Endothelial cell (in vitro differentiated cells): ENCODE results near the gene AKR1C8. TPM values are rescaled to one million over a fixed set of nuclear protein-coding genes. Genes with fewer than 3 reads are reported as not detected.

Source experiments
- DNase-seq: peaks from one replicate; pipeline ENCODE4 v3.0.0; 2021; ENCODE audit warnings: low spot score
- H3K27ac Mint-ChIP-seq: one replicate; pipeline ENCODE4 v1.8.0; 2021; ENCODE audit warnings: mixed read lengths, inconsistent platforms; ENCODE audit not compliant: unreplicated experiment
- H3K27me3 Mint-ChIP-seq: one replicate; pipeline ENCODE4 v1.8.0; 2021; ENCODE audit warnings: mild to moderate bottlenecking, moderate library complexity, mixed read lengths, inconsistent platforms; ENCODE audit not compliant: unreplicated experiment
- H3K36me3 Mint-ChIP-seq: one replicate; pipeline ENCODE4 v1.8.0; 2021; ENCODE audit warnings: mild to moderate bottlenecking, low read depth, mixed read lengths, inconsistent platforms; ENCODE audit not compliant: unreplicated experiment
- H3K4me1 Mint-ChIP-seq: one replicate; pipeline ENCODE4 v1.8.0; 2021; ENCODE audit warnings: mild to moderate bottlenecking, mixed read lengths, inconsistent platforms; ENCODE audit not compliant: unreplicated experiment
- H3K4me3 Mint-ChIP-seq: one replicate; pipeline ENCODE4 v1.8.0; 2021; ENCODE audit warnings: mild to moderate bottlenecking, mixed read lengths, inconsistent platforms; ENCODE audit not compliant: unreplicated experiment
- H3K9me3 Mint-ChIP-seq: one replicate; pipeline ENCODE4 v1.8.0; 2021; ENCODE audit warnings: mixed read lengths, inconsistent platforms; ENCODE audit not compliant: unreplicated experiment
- total RNA-seq: library from RNA; stranded (reverse); fragmentation: NEBNext Ultra II Directional; extraction: Animal tissue kit (Norgen Biotek cat#: 25700); gene quantifications from one replicate; pipeline ENCODE4 v1.2.1, GENCODE V29; 2021; ENCODE audit not compliant: unreplicated experiment
- TF ChIP-seq, protein P1 (sequence below): fragments of 200-600 bp; sonication (generic); IDR thresholded peaks from one replicate; pipeline ENCODE4 v1.5.0; 2021; ENCODE audit warnings: antibody characterized with exemption; ENCODE audit not compliant: unreplicated experiment

Gene AKR1C8
- total RNA-seq, 1 donor from 2014 or later = not detected

DNA sequence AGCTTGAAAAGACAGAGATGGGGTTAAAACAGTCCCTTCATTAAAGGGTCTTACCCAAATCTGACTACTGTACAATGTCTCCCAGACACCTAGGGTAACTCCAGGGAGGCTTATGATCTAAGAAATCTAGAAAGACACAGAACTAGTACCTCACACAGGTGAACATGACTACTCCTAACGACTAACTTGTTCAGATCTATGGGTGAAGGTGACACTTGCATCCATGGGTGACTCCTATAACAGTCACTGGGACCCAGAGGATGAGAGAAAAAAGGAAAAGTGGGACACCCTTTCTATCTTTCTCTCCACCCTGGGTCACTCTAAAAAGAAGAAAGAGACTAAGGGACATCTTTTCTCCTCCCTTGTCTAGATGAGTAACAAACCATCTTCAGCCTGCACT is 19.2 kb downstream of the AKR1C8 start:
- TF ChIP-seq, protein P1, sequence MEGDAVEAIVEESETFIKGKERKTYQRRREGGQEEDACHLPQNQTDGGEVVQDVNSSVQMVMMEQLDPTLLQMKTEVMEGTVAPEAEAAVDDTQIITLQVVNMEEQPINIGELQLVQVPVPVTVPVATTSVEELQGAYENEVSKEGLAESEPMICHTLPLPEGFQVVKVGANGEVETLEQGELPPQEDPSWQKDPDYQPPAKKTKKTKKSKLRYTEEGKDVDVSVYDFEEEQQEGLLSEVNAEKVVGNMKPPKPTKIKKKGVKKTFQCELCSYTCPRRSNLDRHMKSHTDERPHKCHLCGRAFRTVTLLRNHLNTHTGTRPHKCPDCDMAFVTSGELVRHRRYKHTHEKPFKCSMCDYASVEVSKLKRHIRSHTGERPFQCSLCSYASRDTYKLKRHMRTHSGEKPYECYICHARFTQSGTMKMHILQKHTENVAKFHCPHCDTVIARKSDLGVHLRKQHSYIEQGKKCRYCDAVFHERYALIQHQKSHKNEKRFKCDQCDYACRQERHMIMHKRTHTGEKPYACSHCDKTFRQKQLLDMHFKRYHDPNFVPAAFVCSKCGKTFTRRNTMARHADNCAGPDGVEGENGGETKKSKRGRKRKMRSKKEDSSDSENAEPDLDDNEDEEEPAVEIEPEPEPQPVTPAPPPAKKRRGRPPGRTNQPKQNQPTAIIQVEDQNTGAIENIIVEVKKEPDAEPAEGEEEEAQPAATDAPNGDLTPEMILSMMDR = no peak
- no peak overlapping the region for H3K4me3 Mint-ChIP-seq
- peaks cover 4% of the 10 kb centered on the region for H3K36me3 Mint-ChIP-seq
- H3K27ac Mint-ChIP-seq = no peak overlapping the region
- no peak for DNase-seq
- no peaks in the 10 kb centered on the region for H3K27me3 Mint-ChIP-seq
- H3K4me1 Mint-ChIP-seq = no peaks in the 10 kb centered on the region
- peaks cover 30% of the 10 kb centered on the region for H3K9me3 Mint-ChIP-seq

DNA sequence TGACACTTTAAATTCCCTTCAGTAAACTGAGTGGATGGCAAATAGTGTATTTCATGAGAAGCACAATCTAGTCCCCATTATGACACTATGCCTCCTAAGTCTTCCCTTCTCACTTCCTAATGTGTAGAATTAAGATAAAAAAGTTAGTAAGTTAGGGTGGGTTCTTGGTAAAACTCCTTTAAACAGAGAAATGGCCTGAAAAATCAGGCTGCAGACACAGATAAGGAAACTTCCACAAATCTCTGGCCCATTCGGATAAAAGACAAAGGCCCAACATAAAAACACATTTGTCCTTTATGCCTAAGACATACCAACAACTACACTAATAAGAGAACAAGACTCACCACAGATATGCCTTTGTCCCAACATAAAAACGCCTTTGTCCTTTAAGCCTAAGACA is 21.5 kb downstream of the AKR1C8 start:
- TF ChIP-seq, protein P1 = no peak
- Mint-ChIP-seq H3K9me3 (peaks cover 26% of the 10 kb centered on the region), H3K36me3 (peaks cover 4% of the 10 kb centered on the region), H3K4me3 (no peak overlapping the region), H3K27ac (no peak overlapping the region), H3K4me1 (no peaks in the 10 kb centered on the region), H3K27me3 (no peaks in the 10 kb centered on the region)
- DNase-seq = no peak

DNA sequence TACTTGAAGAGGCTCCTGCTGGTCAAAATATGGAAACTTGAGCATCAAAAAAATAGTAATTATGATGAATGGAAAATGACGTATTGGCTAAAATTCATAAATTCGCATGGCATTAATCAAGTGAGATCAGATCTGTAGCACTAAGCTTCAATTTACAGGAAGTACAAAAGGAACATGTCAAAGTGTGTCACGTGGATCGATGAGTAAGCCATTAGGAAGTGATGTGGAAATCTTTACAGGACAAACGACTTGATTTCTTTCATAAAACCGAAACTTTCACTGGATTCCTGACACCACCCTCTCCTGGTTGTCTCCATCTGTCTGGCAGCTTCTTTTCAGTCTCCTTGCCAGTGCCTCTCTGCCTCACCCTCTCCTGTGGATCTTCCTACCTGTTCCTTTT is 25.8 kb downstream of the AKR1C8 start:
- Mint-ChIP-seq H3K27ac (no peak overlapping the region), H3K36me3 (no peaks in the 10 kb centered on the region), H3K27me3 (no peaks in the 10 kb centered on the region), H3K4me1 (no peaks in the 10 kb centered on the region), H3K9me3 (peaks cover 3% of the 10 kb centered on the region), H3K4me3 (no peak overlapping the region)
- no peak for DNase-seq
- TF ChIP-seq, protein P1 = no peak

DNA sequence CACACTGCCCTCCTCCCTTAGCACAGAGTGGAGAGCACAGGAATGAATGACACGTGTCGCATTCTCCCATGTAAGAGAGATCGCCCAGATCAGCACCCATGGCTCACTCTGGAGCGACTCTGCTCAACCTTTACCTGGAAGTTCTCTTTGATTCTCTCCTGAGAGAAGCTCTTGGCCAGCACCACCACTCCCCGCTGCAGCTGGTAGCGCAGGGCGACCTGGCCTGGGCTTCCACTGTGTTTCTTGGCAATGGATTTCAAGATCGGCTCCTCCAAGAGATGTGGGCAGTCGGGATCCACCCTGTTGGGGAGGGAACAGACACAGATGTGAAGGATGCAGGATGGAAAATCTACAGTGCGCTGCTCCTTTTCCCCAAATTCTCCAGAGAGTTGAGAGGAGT is 27.4 kb downstream of the AKR1C8 start:
- TF ChIP-seq, protein P1 = no peak
- DNase-seq = no peak
- Mint-ChIP-seq H3K4me3 (no peak overlapping the region), H3K36me3 (no peaks in the 10 kb centered on the region), H3K9me3 (peaks cover 5% of the 10 kb centered on the region), H3K27me3 (no peaks in the 10 kb centered on the region), H3K4me1 (no peaks in the 10 kb centered on the region), H3K27ac (no peak overlapping the region)

DNA sequence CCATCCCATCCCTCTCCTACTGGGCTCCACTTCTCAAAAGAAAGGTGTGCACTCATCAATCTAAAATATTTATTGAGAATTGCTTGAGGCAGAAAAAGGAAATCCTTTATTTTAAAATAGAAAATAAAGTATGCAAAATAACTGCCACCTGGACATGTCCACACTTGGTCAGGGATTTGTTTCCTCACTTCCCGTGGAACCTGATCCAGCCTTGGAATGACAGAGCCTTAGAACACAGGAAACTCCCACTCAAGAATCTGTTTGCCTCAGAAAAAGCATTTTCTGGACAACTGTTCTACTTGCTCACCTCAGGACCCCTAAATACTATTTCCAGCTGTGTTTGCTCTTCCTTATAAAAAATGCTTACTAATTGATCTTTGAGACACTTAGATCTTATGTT is 29.0 kb downstream of the AKR1C8 start:
- H3K9me3 Mint-ChIP-seq = peaks cover 8% of the 10 kb centered on the region
- H3K4me3 Mint-ChIP-seq = no peak overlapping the region
- H3K27me3 Mint-ChIP-seq = no peaks in the 10 kb centered on the region
- no peak overlapping the region for H3K27ac Mint-ChIP-seq
- no peaks in the 10 kb centered on the region for H3K4me1 Mint-ChIP-seq
- TF ChIP-seq, protein P1 = no peak
- no peaks in the 10 kb centered on the region for H3K36me3 Mint-ChIP-seq
- DNase-seq = no peak
